Activated CD4-positive, alpha-beta T cell treated with anti-CD3 and anti-CD28 coated beads, Interleukin-2, amount 10 ng/mL, durations not matched to agents 7 days and 5 days (primary cell): ENCODE results near the gene LSAMP. TPM values are rescaled to one million over a fixed set of nuclear protein-coding genes. Genes with fewer than 3 reads are reported as not detected.

Experiments
- CTCF ChIA-PET: fragments of 350-600 bp; sonication (Branson Sonifier 250); formaldehyde crosslinking; loops from one replicate; lab custom pipeline; 2021; ENCODE audit warnings: antibody characterized with exemption; lab: Charles Lee
- POLR2A ChIA-PET: fragments of 350-600 bp; sonication (Branson Sonifier 250); formaldehyde crosslinking; loops from one replicate; lab custom pipeline; 2021; ENCODE audit warnings: antibody characterized with exemption; lab: Charles Lee
- DNase-seq: peaks from one replicate; pipeline ENCODE4 v3.0.0-alpha.2; 2020
- H3K27ac Mint-ChIP-seq: one replicate; pipeline ENCODE4 v1.8.0; 2021; ENCODE audit warnings: mild to moderate bottlenecking, moderate library complexity, mixed read lengths
- H3K27me3 Mint-ChIP-seq: one replicate; pipeline ENCODE4 v1.8.0; 2021; ENCODE audit warnings: mixed read lengths
- H3K36me3 Mint-ChIP-seq: one replicate; pipeline ENCODE4 v1.8.0; 2021; ENCODE audit warnings: low read depth, mixed read lengths
- H3K4me1 Mint-ChIP-seq: one replicate; pipeline ENCODE4 v1.8.0; 2021; ENCODE audit warnings: mixed read lengths
- H3K4me3 Mint-ChIP-seq: one replicate; pipeline ENCODE4 v1.8.0; 2021; ENCODE audit warnings: mild to moderate bottlenecking, moderate library complexity, mixed read lengths
- H3K9me3 Mint-ChIP-seq: one replicate; pipeline ENCODE4 v1.8.0; 2021; ENCODE audit warnings: mixed read lengths
- total RNA-seq, 2 experiments: library from RNA; stranded (reverse); gene quantifications; one replicate each; pipeline ENCODE4 v1.2.3, GENCODE V29; 2021

Gene LSAMP
- total RNA-seq, 2 experiments from 2014 or later, result not detected

GRCh38 chr3:116260491-116260890 lies 184.8 kb downstream of the LSAMP start:
- Mint-ChIP-seq H3K9me3 (no peaks in the 10 kb centered on the region), H3K27ac (no peak overlapping the region), H3K4me1 (no peaks in the 10 kb centered on the region), H3K36me3 (no peaks in the 10 kb centered on the region), H3K4me3 (no peak overlapping the region), H3K27me3 (no peaks in the 10 kb centered on the region)
- ChIA-PET CTCF (no interaction called here), POLR2A (no interaction called here)
- no peak for DNase-seq

GRCh38 chr3:116259984-116260383 lies 185.3 kb downstream of the LSAMP start:
- Mint-ChIP-seq H3K36me3 (no peaks in the 10 kb centered on the region), H3K27ac (no peak overlapping the region), H3K4me3 (no peak overlapping the region), H3K4me1 (no peaks in the 10 kb centered on the region), H3K9me3 (no peaks in the 10 kb centered on the region), H3K27me3 (no peaks in the 10 kb centered on the region)
- ChIA-PET CTCF (no interaction called here), POLR2A (no interaction called here)
- no peak for DNase-seq

- Mint-ChIP-seq H3K4me3 (no peak overlapping the region), H3K27ac (no peak overlapping the region), H3K4me1 (no peaks in the 10 kb centered on the region), H3K27me3 (no peaks in the 10 kb centered on the region), H3K9me3 (no peaks in the 10 kb centered on the region), H3K36me3 (no peaks in the 10 kb centered on the region)
- DNase-seq, result no peak
- POLR2A ChIA-PET, result no interaction called here
- CTCF ChIA-PET, result no interaction called here
These were observed 188.3 kb downstream of the LSAMP start for GRCh38 chr3:116256843-116257485.

- ChIA-PET CTCF (no interaction called here), POLR2A (no interaction called here)
- Mint-ChIP-seq H3K27me3 (no peaks in the 10 kb centered on the region), H3K9me3 (no peaks in the 10 kb centered on the region), H3K4me3 (no peak overlapping the region), H3K4me1 (no peaks in the 10 kb centered on the region), H3K27ac (no peak overlapping the region), H3K36me3 (no peaks in the 10 kb centered on the region)
- no peak for DNase-seq
These were observed 190.7 kb downstream of the LSAMP start for GRCh38 chr3:116254541-116254940.

GRCh38 chr3:116253511-116253910 lies 191.8 kb downstream of the LSAMP start:
- H3K4me1 Mint-ChIP-seq, result no peaks in the 10 kb centered on the region
- no peaks in the 10 kb centered on the region for H3K27me3 Mint-ChIP-seq
- POLR2A ChIA-PET, result no interaction called here
- no peak overlapping the region for H3K4me3 Mint-ChIP-seq
- no peak overlapping the region for H3K27ac Mint-ChIP-seq
- CTCF ChIA-PET, result no interaction called here
- no peaks in the 10 kb centered on the region for H3K36me3 Mint-ChIP-seq
- DNase-seq, result no peak
- H3K9me3 Mint-ChIP-seq, result no peaks in the 10 kb centered on the region

GRCh38 chr3:116247605-116248004 lies 197.7 kb downstream of the LSAMP start:
- CTCF ChIA-PET, result no interaction called here

GRCh38 chr3:116246406-116246980 lies 198.8 kb downstream of the LSAMP start:
- H3K9me3 Mint-ChIP-seq, result no peaks in the 10 kb centered on the region
- H3K36me3 Mint-ChIP-seq, result no peaks in the 10 kb centered on the region
- CTCF ChIA-PET, result no interaction called here
- no peaks in the 10 kb centered on the region for H3K4me1 Mint-ChIP-seq
- H3K4me3 Mint-ChIP-seq, result no peak overlapping the region
- H3K27ac Mint-ChIP-seq, result no peak overlapping the region
- DNase-seq, result no peak
- H3K27me3 Mint-ChIP-seq, result no peaks in the 10 kb centered on the region
- POLR2A ChIA-PET, result no interaction called here

More at GRCh38 chr3:116247605-116248004, 197.7 kb downstream of the LSAMP start:
- no peak overlapping the region for H3K27ac Mint-ChIP-seq
- POLR2A ChIA-PET, result no interaction called here
- H3K4me3 Mint-ChIP-seq, result no peak overlapping the region
- H3K4me1 Mint-ChIP-seq, result no peaks in the 10 kb centered on the region
- no peaks in the 10 kb centered on the region for H3K36me3 Mint-ChIP-seq
- H3K27me3 Mint-ChIP-seq, result no peaks in the 10 kb centered on the region
- no peaks in the 10 kb centered on the region for H3K9me3 Mint-ChIP-seq
- DNase-seq, result no peak

GRCh38 chr3:116242825-116243224 lies 202.5 kb downstream of the LSAMP start:
- H3K36me3 Mint-ChIP-seq, result no peaks in the 10 kb centered on the region
- H3K4me3 Mint-ChIP-seq, result no peak overlapping the region
- H3K27ac Mint-ChIP-seq, result no peak overlapping the region
- POLR2A ChIA-PET, result no interaction called here
- H3K4me1 Mint-ChIP-seq, result no peaks in the 10 kb centered on the region
- DNase-seq, result no peak
- H3K9me3 Mint-ChIP-seq, result no peaks in the 10 kb centered on the region
- CTCF ChIA-PET, result interaction anchor here (0.6 kb wide), 1 partner anchor 275 kb away, joined by 5 read pairs; no protein-coding TSS in a partner anchor
- no peaks in the 10 kb centered on the region for H3K27me3 Mint-ChIP-seq

GRCh38 chr3:116241677-116242076 lies 203.6 kb downstream of the LSAMP start:
- H3K9me3 Mint-ChIP-seq, result no peaks in the 10 kb centered on the region
- CTCF ChIA-PET, result no interaction called here
- H3K4me1 Mint-ChIP-seq, result no peaks in the 10 kb centered on the region
- no peak overlapping the region for H3K27ac Mint-ChIP-seq
- H3K36me3 Mint-ChIP-seq, result no peaks in the 10 kb centered on the region
- H3K4me3 Mint-ChIP-seq, result no peak overlapping the region
- POLR2A ChIA-PET, result no interaction called here
- no peak for DNase-seq
- no peaks in the 10 kb centered on the region for H3K27me3 Mint-ChIP-seq

GRCh38 chr3:116240261-116240660 lies 205.0 kb downstream of the LSAMP start:
- no peak overlapping the region for H3K27ac Mint-ChIP-seq
- H3K9me3 Mint-ChIP-seq, result no peaks in the 10 kb centered on the region
- ChIA-PET POLR2A (no interaction called here), CTCF (no interaction called here)
- no peak for DNase-seq
- H3K4me3 Mint-ChIP-seq, result no peak overlapping the region
- H3K4me1 Mint-ChIP-seq, result no peaks in the 10 kb centered on the region
- no peaks in the 10 kb centered on the region for H3K36me3 Mint-ChIP-seq
- H3K27me3 Mint-ChIP-seq, result no peaks in the 10 kb centered on the region

- H3K27ac Mint-ChIP-seq, result no peak overlapping the region
- no peaks in the 10 kb centered on the region for H3K4me1 Mint-ChIP-seq
- no peaks in the 10 kb centered on the region for H3K9me3 Mint-ChIP-seq
- DNase-seq, result no peak
- ChIA-PET CTCF (no interaction called here), POLR2A (no interaction called here)
- no peaks in the 10 kb centered on the region for H3K36me3 Mint-ChIP-seq
- H3K4me3 Mint-ChIP-seq, result no peak overlapping the region
- no peaks in the 10 kb centered on the region for H3K27me3 Mint-ChIP-seq
These were observed 206.3 kb downstream of the LSAMP start for GRCh38 chr3:116238846-116239565.

GRCh38 chr3:116233711-116234357 lies 211.5 kb downstream of the LSAMP start:
- Mint-ChIP-seq H3K9me3 (no peaks in the 10 kb centered on the region), H3K4me3 (no peak overlapping the region), H3K36me3 (no peaks in the 10 kb centered on the region), H3K4me1 (no peaks in the 10 kb centered on the region), H3K27me3 (no peaks in the 10 kb centered on the region), H3K27ac (no peak overlapping the region)
- POLR2A ChIA-PET, result no interaction called here
- no peak for DNase-seq
- CTCF ChIA-PET, result interaction anchor here (0.6 to 0.9 kb wide), 2 partner anchors 12 to 17 kb away, joined by 4 to 5 read pairs; no protein-coding TSS in a partner anchor

GRCh38 chr3:116230431-116231020 lies 214.8 kb downstream of the LSAMP start:
- POLR2A ChIA-PET, result no interaction called here
- no peak overlapping the region for H3K27ac Mint-ChIP-seq
- no peak for DNase-seq
- no peaks in the 10 kb centered on the region for H3K9me3 Mint-ChIP-seq
- CTCF ChIA-PET, result no interaction called here
- no peaks in the 10 kb centered on the region for H3K4me1 Mint-ChIP-seq
- H3K4me3 Mint-ChIP-seq, result no peak overlapping the region
- no peaks in the 10 kb centered on the region for H3K27me3 Mint-ChIP-seq
- H3K36me3 Mint-ChIP-seq, result no peaks in the 10 kb centered on the region
